Measurements from ENCODE around the gene CERS3.

The CERS3 gene

GRCh38 chr15:100571592-100572167 lies 42.9 kb upstream of the CERS3 start:
- no peak for DNase-seq (ENCODE audit: low read depth in 1 of 2, low spot score in 1 of 2)
- H3K27ac ChIP-seq (replicated peaks) = no peak overlapping the region
- H3K4me3 ChIP-seq (replicated peaks; ENCODE audit: insufficient read depth, low read length) = no peak overlapping the region
- no peak for TF ChIP-seq SPI1 (IDR thresholded peaks at IDR 0.05; ENCODE audit: borderline replicate concordance, low read depth)
- no peaks in the 10 kb centered on the region for H3K27me3 ChIP-seq (ENCODE audit: insufficient read depth, poor library complexity, severe bottlenecking)

GRCh38 chr15:100570735-100571313 lies 42.1 kb upstream of the CERS3 start:
- Histone ChIP-seq H3K27me3 (ENCODE audit: insufficient read depth, poor library complexity, severe bottlenecking) (no peaks in the 10 kb centered on the region), H3K27ac (replicated peaks) (no peak overlapping the region), H3K4me3 (replicated peaks; ENCODE audit: insufficient read depth, low read length) (no peak overlapping the region)
- no peak for TF ChIP-seq REST (IDR thresholded peaks at IDR 0.05; ENCODE audit: insufficient replicate concordance, low read depth)
- TF ChIP-seq CTCF (IDR thresholded peaks at IDR 0.05; ENCODE audit: insufficient read depth, low read length) = no peak
- no peak for TF ChIP-seq SPI1 (IDR thresholded peaks at IDR 0.05; ENCODE audit: borderline replicate concordance, low read depth)
- TF ChIP-seq POLR2AphosphoS5 (IDR thresholded peaks at IDR 0.05; ENCODE audit: low read depth) = no peak
- TF ChIP-seq GABPA (IDR thresholded peaks at IDR 0.05; ENCODE audit: low read depth) = no peak
- DNase-seq (ENCODE audit: low read depth in 1 of 2, low spot score in 1 of 2) = no peak

GRCh38 chr15:100570275-100570674 lies 41.5 kb upstream of the CERS3 start:
- no peak overlapping the region for H3K4me3 ChIP-seq (replicated peaks; ENCODE audit: insufficient read depth, low read length)
- H3K27ac ChIP-seq (replicated peaks) = no peak overlapping the region
- H3K27me3 ChIP-seq (ENCODE audit: insufficient read depth, poor library complexity, severe bottlenecking) = no peaks in the 10 kb centered on the region
- TF ChIP-seq SPI1 (IDR thresholded peaks at IDR 0.05; ENCODE audit: borderline replicate concordance, low read depth) = no peak
- TF ChIP-seq CTCF (IDR thresholded peaks at IDR 0.05; ENCODE audit: insufficient read depth, low read length) = no peak
- TF ChIP-seq GABPA (IDR thresholded peaks at IDR 0.05; ENCODE audit: low read depth) = no peak
- no peak for TF ChIP-seq REST (IDR thresholded peaks at IDR 0.05; ENCODE audit: insufficient replicate concordance, low read depth)
- TF ChIP-seq POLR2AphosphoS5 (IDR thresholded peaks at IDR 0.05; ENCODE audit: low read depth) = no peak
- no peak for DNase-seq (ENCODE audit: low read depth in 1 of 2, low spot score in 1 of 2)

- TF ChIP-seq SPI1 (IDR thresholded peaks at IDR 0.05; ENCODE audit: borderline replicate concordance, low read depth) (no peak), POLR2AphosphoS5 (IDR thresholded peaks at IDR 0.05; ENCODE audit: low read depth) (no peak), CTCF (IDR thresholded peaks at IDR 0.05; ENCODE audit: insufficient read depth, low read length) (no peak), REST (IDR thresholded peaks at IDR 0.05; ENCODE audit: insufficient replicate concordance, low read depth) (no peak), GABPA (IDR thresholded peaks at IDR 0.05; ENCODE audit: low read depth) (no peak)
- no peak for DNase-seq (ENCODE audit: low read depth in 1 of 2, low spot score in 1 of 2)
- no peak overlapping the region for H3K4me3 ChIP-seq (replicated peaks; ENCODE audit: insufficient read depth, low read length)
- H3K27me3 ChIP-seq (ENCODE audit: insufficient read depth, poor library complexity, severe bottlenecking) = no peaks in the 10 kb centered on the region
- no peak overlapping the region for H3K27ac ChIP-seq (replicated peaks)
Observed at GRCh38 chr15:100569391-100569790, 40.6 kb upstream of the CERS3 start.

Measured in HL-60 (cell line).